Endothelial cell of umbilical vein (primary cell): Measurements from ENCODE around the gene GSTO2. TPM values are rescaled to one million over a fixed set of nuclear protein-coding genes. Genes with fewer than 3 reads are reported as not detected.

ENCODE experiments used
- BruUV-seq: library from RNA; stranded (reverse); fragments of 400-500 nt; replicated peaks from 2 replicates; lab custom pipeline; 2021; lab: Mats Ljungman, UMichigan
- CTCF ChIA-PET: fragments of 300-600, 350-600 bp; sonication (Branson Sonifier 250); formaldehyde crosslinking; loops from one replicate; lab custom pipeline; 2021; ENCODE audit warnings: antibody characterized with exemption, inconsistent platforms; lab: Charles Lee
- POLR2A ChIA-PET: fragments of 300-600, 350-600 bp; sonication (Branson Sonifier 250); formaldehyde crosslinking; loops from one replicate; lab custom pipeline; 2021; ENCODE audit warnings: antibody characterized with exemption, inconsistent platforms; lab: Charles Lee
- DNase-seq: peaks from one replicate; pipeline ENCODE4 v3.0.0-alpha.2; 2011; ENCODE audit warnings: low read depth, low spot score
- FAIRE-seq: peaks from 2 replicates; lab custom pipeline; 2011; peaks lifted over from hg19 to GRCh38; lab: Jason Lieb, UNC
- H2AFZ ChIP-seq: 2 replicates; pipeline ENCODE4 v1.6.0; 2012; ENCODE audit warnings: low read depth, low read length, control low read depth, inconsistent platforms
- H3K27ac ChIP-seq: 2 replicates; pipeline ENCODE4 v1.5.1; 2011; ENCODE audit warnings: low read depth, mild to moderate bottlenecking, control low read depth, low read length, moderate library complexity; ENCODE audit not compliant: insufficient read depth
- H3K27me3 ChIP-seq, 2 experiments: 2 replicates each; pipeline versions ENCODE4 v1.6.0 to v1.6.1; 2011; ENCODE audit warnings: low read length in 2 of 2, mixed read lengths in 1 of 2; ENCODE audit not compliant: control insufficient read depth in 2 of 2, insufficient read depth in 2 of 2
- H3K36me3 ChIP-seq, 2 experiments: 2 replicates in 1 of 2; 3 replicates in 1 of 2; pipeline ENCODE4 v1.5.1; 2011; ENCODE audit warnings: low read length in 2 of 2, mild to moderate bottlenecking in 1 of 2, moderate library complexity in 1 of 2; ENCODE audit not compliant: control insufficient read depth in 2 of 2, insufficient read depth in 2 of 2; ENCODE audit errors: extremely low read depth in 1 of 2
- H3K4me1 ChIP-seq: 3 replicates; pipeline ENCODE4 v1.5.1; 2011; ENCODE audit warnings: mild to moderate bottlenecking, low read length; ENCODE audit not compliant: control insufficient read depth, insufficient read depth; ENCODE audit errors: extremely low read depth
- H3K4me2 ChIP-seq: 2 replicates; pipeline ENCODE4 v1.6.1; 2011; ENCODE audit warnings: low read length, control low read depth, mixed read lengths; ENCODE audit not compliant: insufficient read depth
- H3K4me3 ChIP-seq, 3 experiments: fragments of 200-600 bp in 1 of 3; sonication (generic), shearing (Covaris generic) in 1 of 3; replicated peaks in 1 of 3; 2 replicates each; pipeline ENCODE4 v1.5.1; 2011 to 2016; ENCODE audit warnings: control low read depth in 3 of 3, low read length in 3 of 3, mild to moderate bottlenecking in 2 of 3, inconsistent platforms in 1 of 3, low read depth in 1 of 3, moderate library complexity in 1 of 3; ENCODE audit not compliant: insufficient read depth in 1 of 3
- H3K79me2 ChIP-seq: 2 replicates; pipeline ENCODE4 v1.6.0; 2012; ENCODE audit warnings: low read length, inconsistent platforms; ENCODE audit not compliant: control insufficient read depth, insufficient read depth
- H3K9ac ChIP-seq: replicated peaks from 2 replicates; pipeline ENCODE3; 2011; ENCODE audit warnings: low read length, control low read depth; ENCODE audit not compliant: insufficient read depth; ENCODE audit errors: extremely low read depth
- H3K9me1 ChIP-seq: replicated peaks from 3 replicates; pipeline ENCODE4 v1.6.0; 2011; ENCODE audit warnings: mild to moderate bottlenecking, low read length; ENCODE audit not compliant: control insufficient read depth, insufficient read depth; ENCODE audit errors: extremely low read depth
- H3K9me3 ChIP-seq: replicated peaks from 2 replicates; pipeline ENCODE4 v1.5.1; 2012; ENCODE audit warnings: low read length, inconsistent platforms; ENCODE audit not compliant: control insufficient read depth, insufficient read depth
- H4K20me1 ChIP-seq: replicated peaks from 2 replicates; pipeline ENCODE3; 2011; ENCODE audit warnings: mild to moderate bottlenecking, low read length; ENCODE audit not compliant: control insufficient read depth, insufficient read depth; ENCODE audit errors: extremely low read depth
- EZH2 ChIP-seq: IDR thresholded peaks from 2 replicates; pipeline ENCODE4 v1.6.1; 2012; ENCODE audit warnings: borderline replicate concordance, low read depth, mild to moderate bottlenecking, moderate library complexity, low read length, inconsistent platforms; ENCODE audit not compliant: severe bottlenecking
- FOS ChIP-seq: IDR thresholded peaks from 2 replicates; pipeline ENCODE4 v1.6.1; 2011; ENCODE audit warnings: mild to moderate bottlenecking, low read length, moderate library complexity, borderline replicate concordance; ENCODE audit not compliant: insufficient read depth
- JUN ChIP-seq: IDR thresholded peaks from 2 replicates; pipeline ENCODE4 v1.6.1; 2011; ENCODE audit warnings: borderline replicate concordance, low read depth; ENCODE audit not compliant: insufficient read length, insufficient read depth
- MAX ChIP-seq: IDR thresholded peaks from 2 replicates; pipeline ENCODE4 v1.6.1; 2011; ENCODE audit not compliant: insufficient read depth, insufficient read length
- MYC ChIP-seq: IDR thresholded peaks from one replicate; pipeline ENCODE4 v1.6.1; 2011; ENCODE audit warnings: mild to moderate bottlenecking, low read depth, low read length
- POLR2A ChIP-seq: IDR thresholded peaks from 2 replicates; pipeline ENCODE4 v1.6.1; 2012; ENCODE audit warnings: low read depth, mild to moderate bottlenecking, control low read depth, low read length
- dilution Hi-C: fragments of 300-500 bp; cut with MboI; formaldehyde crosslinking; loops from one replicate; pipeline ENCODE4 v1.15.0; 2019; ENCODE audit warnings: low sequenced_read_pairs; ENCODE audit not compliant: extremely low pct_ligation_motif_present
- intact Hi-C: fragments of 100-400 bp; cut with micrococcal nuclease; formaldehyde crosslinking; loops from one replicate; pipeline ENCODE4 v1.10.0; 2022
- polyA plus RNA-seq, 4 experiments: library from polyadenylated mRNA; depleted of rRNA in 3 of 4; stranded (reverse) in 3 of 4; unstranded in 1 of 4; fragments of >200 nt; gene quantifications; 2 replicates each; pipeline versions ENCODE4 v1.2.1 to v1.2.3, GENCODE V29; 2011 to 2012; ENCODE audit warnings: missing spikeins in 1 of 4
- total RNA-seq: library from RNA; stranded (reverse); gene quantifications from 2 replicates; pipeline ENCODE4 v1.2.3, GENCODE V29; 2021

GSTO2 gene
- total and polyA plus RNA-seq, 2 donors (not counting 3 experiments of a cell fraction or from before 2014, with no cell fraction given), result 0.84 to 1.4 TPM

- no TSS peak for BruUV-seq
- Histone ChIP-seq H3K36me3 (no peaks in the 10 kb centered on the region), H3K4me2 (no peak overlapping the region), H3K9ac (no peak overlapping the region), H3K4me1 (peaks cover 24% of the 10 kb centered on the region), H2AFZ (no peak overlapping the region), H3K9me3 (no peaks in the 10 kb centered on the region), H4K20me1 (no peaks in the 10 kb centered on the region), H3K4me3 (no peak overlapping the region), H3K27ac (no peak overlapping the region), H3K79me2 (peaks cover 1% of the 10 kb centered on the region), H3K9me1 (no peaks in the 10 kb centered on the region), H3K27me3 (no peaks in the 10 kb centered on the region)
- POLR2A ChIA-PET, result interaction anchor here (1.0 kb wide), 1 partner anchor 34 kb away, joined by 3 read pairs; the partner anchor contains the start of gene ITPRIP
- CTCF ChIA-PET, result interaction anchor here (1.4 to 5.8 kb wide), 7 partner anchors 10 to 49 kb away, joined by 4 to 107 read pairs (median 19); partner anchors contain the start of gene CFAP58
- FAIRE-seq (no peak), DNase-seq (no peak)
- dilution Hi-C loops, result no loop called here
- no peak for TF ChIP-seq MAX
- no peak for TF ChIP-seq FOS
- no peak for TF ChIP-seq POLR2A
- intact Hi-C loops, result no loop called here
Measured at GRCh38 chr10:104304356-104304745, 35.4 kb downstream of the GSTO2 start.

- Histone ChIP-seq H3K9ac (no peak overlapping the region), H3K4me3 (no peak overlapping the region), H3K4me1 (peaks cover 18% of the 10 kb centered on the region), H4K20me1 (no peaks in the 10 kb centered on the region), H3K27me3 (no peaks in the 10 kb centered on the region), H3K27ac (no peak overlapping the region), H3K36me3 (no peaks in the 10 kb centered on the region), H3K79me2 (peaks cover 2% of the 10 kb centered on the region), H3K9me1 (no peaks in the 10 kb centered on the region), H2AFZ (no peak overlapping the region), H3K4me2 (no peak overlapping the region), H3K9me3 (no peaks in the 10 kb centered on the region)
- dilution Hi-C loops, result no loop called here
- POLR2A ChIA-PET, result interaction anchor here (1.0 kb wide), 1 partner anchor 31 kb away, joined by 3 read pairs; no protein-coding TSS in a partner anchor
- CTCF ChIA-PET, result interaction anchor here (1.0 to 5.8 kb wide), 16 partner anchors 10 to 49 kb away, joined by 4 to 107 read pairs (median 18); partner anchors contain the start of genes CFAP58 and ITPRIP
- TF ChIP-seq MYC, result no peak
- TF ChIP-seq JUN, result no peak
- no peak for TF ChIP-seq EZH2
- BruUV-seq, result no TSS peak
- no peak for FAIRE-seq
- intact Hi-C loops, result loop anchor here (1.0 kb wide), 4 partner anchors 14 to 45 kb away; no protein-coding TSS in a partner anchor
- DNase-seq, result no peak
Measured at GRCh38 chr10:104304927-104305326, 35.9 kb downstream of the GSTO2 start.
